Activated CD4-positive, alpha-beta T cell treated with anti-CD3 and anti-CD28 coated beads for 36 hours (primary cell): ENCODE data around the gene CDKL1. TPM values are rescaled to one million over a fixed set of nuclear protein-coding genes. Genes with fewer than 3 reads are reported as not detected.
A peak's percentile ranks its signal among the peaks of the same experiment; 100 is the strongest.

Experiments used
- ATAC-seq: fragments of 200-7000 bp; cut with Tn5 transposase; one replicate; pipeline ENCODE4 v1.10.0; 2021; ENCODE audit warnings: mild to moderate bottlenecking, moderate library complexity
- CTCF ChIA-PET: fragments of 350-600 bp; sonication (Branson Sonifier 250); formaldehyde crosslinking; loops from one replicate; lab custom pipeline; 2021; ENCODE audit warnings: antibody characterized with exemption; lab: Charles Lee
- POLR2A ChIA-PET: fragments of 350-600 bp; sonication (Branson Sonifier 250); formaldehyde crosslinking; loops from one replicate; lab custom pipeline; 2021; ENCODE audit warnings: antibody characterized with exemption, inconsistent platforms; lab: Charles Lee
- DNase-seq: peaks from one replicate; pipeline ENCODE4 v3.0.0-alpha.2; 2020
- H3K27ac Mint-ChIP-seq: one replicate; pipeline ENCODE4 v1.8.0; 2021; ENCODE audit warnings: mixed read lengths
- H3K27me3 Mint-ChIP-seq: one replicate; pipeline ENCODE4 v1.8.0; 2021; ENCODE audit warnings: mixed read lengths
- H3K36me3 Mint-ChIP-seq: one replicate; pipeline ENCODE4 v1.8.0; 2021; ENCODE audit warnings: low read depth, mixed read lengths
- H3K4me1 Mint-ChIP-seq: one replicate; pipeline ENCODE4 v1.8.0; 2021; ENCODE audit warnings: mixed read lengths
- H3K4me3 Mint-ChIP-seq: one replicate; pipeline ENCODE4 v1.8.0; 2021; ENCODE audit warnings: mild to moderate bottlenecking, moderate library complexity, mixed read lengths
- H3K9me3 Mint-ChIP-seq: one replicate; pipeline ENCODE4 v1.8.0; 2021; ENCODE audit warnings: low read depth, mixed read lengths
- intact Hi-C, 2 experiments: fragments of 100-400 bp; cut with DNase I in 1 of 2; cut with micrococcal nuclease in 1 of 2; formaldehyde crosslinking; loops; one replicate each; pipeline versions ENCODE4 v1.14.2 to v1.15.1; 2022 to 2024; cut with DNase I, micrococcal nuclease
- total RNA-seq, 2 experiments: library from RNA; stranded (reverse); gene quantifications; one replicate each; pipeline ENCODE4 v1.2.3, GENCODE V29; 2021

The CDKL1 gene
- total RNA-seq, 2 experiments from 2014 or later = 2.9 to 4.4 TPM

DNA sequence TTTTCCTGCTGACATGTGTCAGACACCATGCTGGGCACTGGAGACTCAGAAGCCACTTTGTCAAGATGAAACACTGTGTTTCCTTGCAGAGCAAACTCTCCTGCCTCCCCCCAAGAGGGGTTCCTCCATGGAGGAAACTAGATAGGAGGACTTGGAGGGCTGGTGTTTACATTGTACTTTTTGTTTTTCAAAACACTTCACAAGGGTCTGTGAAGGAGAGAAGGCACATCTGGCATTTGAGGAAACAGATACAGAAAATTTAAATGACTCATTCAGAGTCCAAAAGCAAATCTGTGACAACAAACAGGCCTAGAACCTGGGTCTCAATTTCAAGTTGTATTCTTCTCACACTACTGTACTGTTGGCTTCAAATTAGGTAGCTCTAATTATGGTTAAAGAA, 6.7 kb upstream of the CDKL1 start:
- H3K4me3 Mint-ChIP-seq = no peak overlapping the region
- DNase-seq (no peak), ATAC-seq (no peak)
- H3K27me3 Mint-ChIP-seq = no peaks in the 10 kb centered on the region
- peaks cover 15% of the 10 kb centered on the region for H3K9me3 Mint-ChIP-seq
- H3K4me1 Mint-ChIP-seq = no peaks in the 10 kb centered on the region
- ChIA-PET POLR2A (no interaction called here), CTCF (no interaction called here)
- no peaks in the 10 kb centered on the region for H3K36me3 Mint-ChIP-seq
- no peak overlapping the region for H3K27ac Mint-ChIP-seq
- intact Hi-C loops = no loop called here

DNA sequence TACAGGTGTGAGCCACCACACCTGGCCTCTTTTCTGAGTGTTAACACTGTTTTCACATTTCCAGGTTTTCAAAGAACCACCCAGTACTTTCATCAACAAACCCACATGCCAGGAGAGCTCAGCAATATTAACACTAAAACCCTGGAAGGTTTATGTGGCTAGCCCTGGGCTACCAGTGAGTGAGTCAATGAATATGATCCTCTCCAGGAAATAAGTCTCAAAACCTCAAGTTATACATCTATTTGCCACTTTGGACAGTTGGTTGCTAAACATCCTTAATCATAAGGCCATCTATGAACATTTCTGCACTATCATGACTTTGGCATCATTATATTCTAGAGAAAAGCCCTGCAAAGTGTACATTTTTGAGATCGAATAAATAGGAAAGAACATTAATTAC, 6.3 kb upstream of the CDKL1 start:
- intact Hi-C loops = no loop called here
- Mint-ChIP-seq H3K4me3 (no peak overlapping the region), H3K27me3 (no peaks in the 10 kb centered on the region), H3K27ac (no peak overlapping the region), H3K4me1 (no peaks in the 10 kb centered on the region), H3K9me3 (peaks cover 15% of the 10 kb centered on the region), H3K36me3 (no peaks in the 10 kb centered on the region)
- no peak for DNase-seq
- POLR2A ChIA-PET = interaction anchor here (0.6 kb wide), 1 partner anchor 457 kb away, joined by 7 read pairs; no protein-coding TSS in a partner anchor
- CTCF ChIA-PET = no interaction called here
- no peak for ATAC-seq

DNA sequence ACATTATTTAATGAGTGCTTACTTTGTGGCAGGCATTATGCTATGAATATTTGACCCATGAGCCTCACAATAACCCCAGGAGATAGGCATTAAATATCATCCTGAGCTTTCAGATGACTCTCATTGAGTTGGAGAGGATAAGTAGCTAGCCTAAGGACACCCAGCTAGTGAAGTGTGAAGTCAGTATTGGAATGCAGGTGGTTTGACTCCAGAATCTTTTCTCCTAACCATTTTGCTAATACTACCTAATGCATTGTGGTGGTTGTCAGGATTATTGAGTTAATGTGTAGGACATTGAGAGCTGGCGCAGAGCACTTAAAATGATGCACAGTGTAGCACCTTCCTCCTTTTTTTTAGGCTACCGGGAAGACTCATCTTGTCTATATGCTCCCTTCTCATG, 3.8 kb upstream of the CDKL1 start:
- DNase-seq (no peak), ATAC-seq (no peak)
- Mint-ChIP-seq H3K27ac (no peak overlapping the region), H3K27me3 (peaks cover 2% of the 10 kb centered on the region), H3K9me3 (peaks cover under 1% of the 10 kb centered on the region), H3K36me3 (no peaks in the 10 kb centered on the region), H3K4me3 (no peak overlapping the region), H3K4me1 (peaks cover 14% of the 10 kb centered on the region)
- intact Hi-C loops = no loop called here
- POLR2A ChIA-PET = interaction anchor here (0.6 kb wide), 1 partner anchor 55 kb away, joined by 5 read pairs; no protein-coding TSS in a partner anchor
- CTCF ChIA-PET = no interaction called here

DNA sequence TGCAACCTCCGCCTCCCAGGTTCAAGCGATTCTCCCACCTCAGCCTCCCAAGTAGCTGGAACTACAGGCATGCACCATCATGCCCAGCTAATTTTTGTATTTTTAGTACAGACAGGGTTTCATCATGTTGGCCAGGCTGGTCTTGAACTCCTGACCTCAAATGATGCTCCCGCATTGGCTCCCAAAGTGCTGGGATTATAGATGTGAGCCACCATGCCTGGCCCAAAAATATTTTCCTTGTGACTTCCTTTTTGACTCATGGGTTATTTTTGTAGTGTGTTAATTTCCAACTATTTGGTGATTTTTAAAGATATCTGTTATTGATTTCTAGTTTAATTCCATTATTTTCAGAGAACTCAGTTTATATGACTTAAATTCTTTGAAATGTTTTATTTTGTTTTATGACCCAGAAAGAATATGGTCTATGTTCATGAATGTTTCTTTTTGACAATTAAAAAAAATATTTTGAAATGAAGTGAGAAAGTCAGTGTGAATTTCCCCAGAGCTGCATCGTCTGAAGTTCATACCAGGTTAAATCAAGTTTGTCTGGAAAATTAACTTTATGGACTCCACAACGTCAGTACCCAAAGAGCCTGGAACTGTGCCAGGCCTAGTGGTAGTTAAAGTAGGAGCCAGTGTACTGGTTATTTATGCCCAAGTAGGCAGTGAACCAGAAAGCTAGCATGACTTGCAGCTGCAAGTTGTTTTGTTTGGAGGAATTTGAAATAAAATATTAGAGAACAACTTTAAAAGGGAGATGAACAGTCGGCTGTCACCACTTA, 2.8 kb upstream of the CDKL1 start:
- Mint-ChIP-seq H3K4me1 (peaks cover 14% of the 10 kb centered on the region), H3K27ac (no peak overlapping the region), H3K27me3 (peaks cover 2% of the 10 kb centered on the region), H3K9me3 (no peaks in the 10 kb centered on the region), H3K4me3 (no peak overlapping the region), H3K36me3 (peaks cover 4% of the 10 kb centered on the region)
- ATAC-seq (no peak), DNase-seq (no peak)
- intact Hi-C loops = no loop called here
- CTCF ChIA-PET = no interaction called here
- POLR2A ChIA-PET = no interaction called here

DNA sequence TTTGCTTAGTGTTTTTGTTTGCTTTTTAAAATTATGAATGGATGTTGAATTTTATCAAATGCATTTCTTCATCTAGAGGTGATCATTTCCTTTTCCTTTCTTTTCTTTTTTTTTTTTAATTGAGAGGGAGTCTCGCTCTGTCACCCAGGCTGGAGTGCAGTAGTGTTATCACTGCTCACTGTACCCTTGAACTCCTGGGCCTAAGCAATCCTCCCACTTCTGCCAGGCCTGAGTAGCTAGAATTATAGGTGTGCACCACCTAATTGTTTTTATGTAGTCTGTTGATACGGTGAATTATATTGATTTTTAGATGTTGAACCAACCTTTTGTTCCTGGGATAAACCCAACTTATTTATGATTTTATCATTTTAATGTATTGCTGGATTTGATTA, 1.5 kb upstream of the CDKL1 start:
- ChIA-PET CTCF (no interaction called here), POLR2A (no interaction called here)
- peaks cover 6% of the 10 kb centered on the region for H3K36me3 Mint-ChIP-seq
- peaks cover 4% of the 10 kb centered on the region for H3K27me3 Mint-ChIP-seq
- no peaks in the 10 kb centered on the region for H3K9me3 Mint-ChIP-seq
- intact Hi-C loops = no loop called here
- no peak overlapping the region for H3K27ac Mint-ChIP-seq
- peaks cover 14% of the 10 kb centered on the region for H3K4me1 Mint-ChIP-seq
- no peak for ATAC-seq
- DNase-seq = no peak
- no peak overlapping the region for H3K4me3 Mint-ChIP-seq

DNA sequence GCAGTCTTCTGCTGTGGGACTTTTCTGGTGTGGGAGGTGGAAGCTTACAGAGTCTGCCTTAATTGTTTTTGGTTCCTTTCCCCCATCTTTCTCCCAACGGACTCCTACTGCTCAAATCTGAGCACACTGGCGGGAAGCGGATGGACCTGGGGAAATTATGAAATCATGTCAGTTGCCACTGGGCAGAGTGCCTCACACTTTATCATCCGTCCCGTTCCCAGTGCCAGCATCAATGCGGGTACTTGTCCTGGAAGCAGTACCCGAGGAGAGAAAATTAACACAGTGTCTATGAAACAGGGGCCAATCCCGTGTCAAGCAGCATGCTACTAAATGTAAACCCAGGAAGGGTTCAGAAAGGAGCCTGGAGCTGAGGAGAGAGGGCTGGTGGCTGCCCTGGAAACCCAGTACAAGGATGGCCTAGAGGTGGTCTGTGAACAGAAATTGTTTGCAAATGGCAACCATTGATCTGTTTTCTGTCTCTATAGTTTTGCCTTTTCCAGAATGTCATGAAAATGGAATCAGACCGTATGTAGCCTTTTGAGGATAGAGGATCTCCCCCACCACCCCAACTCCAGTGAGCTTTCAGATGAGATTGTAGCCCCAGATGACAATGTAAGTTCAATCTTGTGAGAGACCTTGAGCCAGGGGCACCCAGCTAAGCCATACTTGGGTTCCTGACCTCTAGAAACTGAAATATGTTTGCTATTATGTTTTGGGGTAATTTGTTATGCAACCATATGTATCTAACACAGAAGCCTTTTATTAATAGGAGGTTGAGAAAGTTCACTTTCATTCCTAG, 908 bp upstream of the CDKL1 start:
- Mint-ChIP-seq H3K4me3 (peak overlapping the region; percentile 72), H3K4me1 (peaks cover 14% of the 10 kb centered on the region), H3K36me3 (peaks cover 6% of the 10 kb centered on the region), H3K27ac (no peak overlapping the region), H3K9me3 (no peaks in the 10 kb centered on the region), H3K27me3 (peaks cover 5% of the 10 kb centered on the region)
- ATAC-seq (no peak), DNase-seq (no peak)
- ChIA-PET CTCF (no interaction called here), POLR2A (interaction anchor here (1.6 kb wide), 1 partner anchor 35 kb away, joined by 4 read pairs; no protein-coding TSS in a partner anchor)
- intact Hi-C loops = loop anchor here (2.0 kb wide), 6 partner anchors 35 to 135 kb away; partner anchors contain the start of genes DMAC2L (in 1 of the 2), L2HGDH (in 1 of the 2) and MAP4K5 (in 1 of the 2)

DNA sequence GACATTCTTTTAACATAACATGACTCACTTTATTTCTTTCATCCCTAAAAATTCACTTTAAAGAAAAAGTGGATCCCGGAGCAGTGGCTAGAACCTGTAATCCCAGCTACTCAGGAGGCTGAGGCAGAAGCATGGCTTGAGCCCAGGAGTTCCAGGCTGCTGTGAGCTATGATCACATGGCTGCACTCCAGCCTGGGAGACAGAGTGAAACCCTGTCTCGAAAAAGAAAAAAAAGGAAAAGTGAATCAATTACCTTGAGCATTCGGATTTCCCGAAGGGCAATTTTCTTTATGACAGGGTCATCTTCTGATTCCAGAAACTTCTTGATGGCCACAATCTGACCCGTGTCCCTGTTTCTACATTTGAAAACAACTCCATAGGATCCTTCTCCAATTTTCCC, 1.2 kb downstream of the CDKL1 start:
- Mint-ChIP-seq H3K36me3 (peaks cover 6% of the 10 kb centered on the region), H3K9me3 (no peaks in the 10 kb centered on the region), H3K4me3 (peak overlapping the region; percentile 82), H3K27me3 (peaks cover 6% of the 10 kb centered on the region), H3K4me1 (peaks cover 14% of the 10 kb centered on the region), H3K27ac (no peak overlapping the region)
- DNase-seq = no peak
- ATAC-seq = no peak
- ChIA-PET CTCF (no interaction called here), POLR2A (no interaction called here)
- intact Hi-C loops = no loop called here

DNA sequence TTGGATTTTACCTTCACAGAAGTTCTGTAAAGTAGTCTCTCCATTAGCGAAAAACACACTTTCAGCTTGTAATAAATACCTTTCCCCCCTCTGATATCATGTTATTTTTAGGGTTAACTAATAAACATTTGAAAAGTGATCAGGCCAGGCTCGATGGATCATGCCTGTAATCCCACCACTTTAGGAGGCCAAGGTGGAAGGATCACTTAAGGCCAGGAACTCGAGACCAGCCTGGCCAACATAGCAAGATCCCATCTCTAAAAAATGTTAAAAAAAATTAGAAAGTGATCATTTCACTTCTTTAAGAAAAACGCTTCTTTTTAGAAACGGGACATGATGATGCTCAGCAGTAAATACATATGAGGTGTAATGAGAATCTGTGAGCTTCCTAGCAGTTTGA, 2.0 kb downstream of the CDKL1 start:
- ATAC-seq (no peak), DNase-seq (no peak)
- H3K27ac Mint-ChIP-seq = no peak overlapping the region
- peaks cover 6% of the 10 kb centered on the region for H3K27me3 Mint-ChIP-seq
- intact Hi-C loops = no loop called here
- no peak overlapping the region for H3K4me3 Mint-ChIP-seq
- H3K36me3 Mint-ChIP-seq = peaks cover 6% of the 10 kb centered on the region
- POLR2A ChIA-PET = no interaction called here
- CTCF ChIA-PET = interaction anchor here (1.1 to 1.2 kb wide), 2 partner anchors 59 to 148 kb away, joined by 3 to 4 read pairs; no protein-coding TSS in a partner anchor
- H3K4me1 Mint-ChIP-seq = peaks cover 14% of the 10 kb centered on the region
- H3K9me3 Mint-ChIP-seq = no peaks in the 10 kb centered on the region

DNA sequence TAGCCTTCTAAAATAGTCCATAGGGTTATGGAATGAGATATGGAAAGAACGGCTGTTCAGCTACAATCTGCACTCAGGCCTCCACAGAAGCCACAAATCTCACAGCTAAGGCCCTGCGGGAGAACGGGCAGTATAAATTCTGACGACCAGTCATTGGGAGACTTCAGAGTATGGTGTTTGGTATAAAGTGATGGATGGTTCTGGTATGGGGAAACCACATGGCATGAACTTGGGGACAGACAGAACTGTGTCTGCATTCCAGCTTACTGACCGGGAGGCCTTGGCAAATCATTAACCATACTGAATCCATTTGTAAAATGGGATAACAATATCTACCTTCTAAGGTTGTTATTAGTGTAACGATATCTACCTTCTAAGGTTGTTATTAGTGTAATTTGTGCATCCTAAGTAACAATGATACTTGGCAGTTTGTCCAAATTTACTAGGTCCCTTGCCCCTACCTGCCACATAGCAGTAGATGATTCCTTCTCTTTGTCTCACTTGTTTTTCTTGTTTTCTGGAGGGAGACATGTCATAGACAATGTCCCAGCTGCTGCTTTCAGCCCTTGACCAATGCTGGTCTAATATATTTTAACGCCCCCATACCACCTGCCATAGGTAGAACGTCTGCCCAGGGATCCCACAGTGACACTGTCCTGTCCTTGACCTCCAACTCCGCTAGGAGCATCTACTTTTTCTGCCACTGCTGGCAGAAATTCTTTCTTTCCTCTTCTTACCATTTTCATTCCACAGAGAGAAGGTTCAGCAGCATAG, 6.8 kb downstream of the CDKL1 start:
- Mint-ChIP-seq H3K36me3 (peaks cover 6% of the 10 kb centered on the region), H3K27ac (no peak overlapping the region), H3K9me3 (no peaks in the 10 kb centered on the region), H3K4me1 (no peaks in the 10 kb centered on the region), H3K4me3 (no peak overlapping the region), H3K27me3 (peaks cover 5% of the 10 kb centered on the region)
- DNase-seq = no peak
- intact Hi-C loops = no loop called here
- ChIA-PET CTCF (no interaction called here), POLR2A (no interaction called here)
- ATAC-seq = no peak

DNA sequence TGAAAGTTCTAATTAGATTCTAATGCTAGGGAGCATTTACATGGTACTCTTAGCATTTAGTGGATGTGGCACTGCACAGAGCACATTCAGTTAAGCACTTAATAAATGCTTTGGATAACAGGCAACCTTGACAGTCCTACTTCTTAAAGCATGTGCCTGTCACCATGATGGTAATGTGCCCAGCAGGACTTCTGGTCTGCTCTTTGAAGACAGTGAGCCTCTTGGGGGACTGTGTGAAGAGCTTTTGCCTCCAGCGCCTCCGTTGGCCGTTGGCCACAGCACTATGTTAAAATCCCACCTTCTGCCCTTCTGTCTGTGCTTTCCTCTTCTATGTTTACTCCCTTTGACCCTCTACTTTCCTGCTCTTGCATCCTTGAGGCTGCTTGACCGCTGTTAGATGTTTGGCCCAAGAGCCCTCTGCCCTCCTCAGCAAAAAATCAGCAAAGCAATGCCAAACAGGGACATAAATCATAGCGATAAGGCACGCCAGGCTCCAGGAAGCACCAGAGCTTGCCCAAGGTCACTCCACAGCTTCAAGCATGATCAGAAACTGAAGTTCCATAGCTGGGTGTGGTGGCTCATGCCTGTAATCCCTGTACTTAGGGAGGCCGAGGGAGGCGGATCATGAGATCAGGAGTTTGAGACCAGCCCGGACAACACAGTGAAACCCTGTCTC, 8.3 kb downstream of the CDKL1 start:
- H3K4me1 Mint-ChIP-seq = no peaks in the 10 kb centered on the region
- CTCF ChIA-PET = no interaction called here
- H3K9me3 Mint-ChIP-seq = no peaks in the 10 kb centered on the region
- H3K27ac Mint-ChIP-seq = no peak overlapping the region
- DNase-seq = no peak
- POLR2A ChIA-PET = no interaction called here
- no peak overlapping the region for H3K4me3 Mint-ChIP-seq
- ATAC-seq = no peak
- H3K36me3 Mint-ChIP-seq = no peaks in the 10 kb centered on the region
- intact Hi-C loops = no loop called here
- H3K27me3 Mint-ChIP-seq = peaks cover 2% of the 10 kb centered on the region

DNA sequence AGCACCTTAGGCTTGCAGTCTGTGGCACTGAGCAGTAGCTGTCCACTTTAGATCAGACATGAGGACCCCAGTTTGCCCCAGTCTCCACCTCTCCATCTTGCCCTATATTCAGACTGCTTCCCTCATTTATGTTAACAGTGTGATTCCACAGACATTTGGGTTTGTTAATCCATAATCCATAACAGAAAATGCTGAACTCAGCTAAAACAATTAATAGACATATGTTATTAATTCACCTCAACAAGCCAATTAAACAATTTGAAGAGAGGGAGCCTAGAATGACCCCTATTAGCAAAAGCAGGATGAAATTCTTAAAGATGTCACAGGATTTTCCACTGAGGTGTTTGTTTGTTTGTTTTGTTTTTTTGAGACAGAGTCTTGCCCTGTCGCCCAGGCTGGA, 9.1 kb downstream of the CDKL1 start:
- Mint-ChIP-seq H3K36me3 (no peaks in the 10 kb centered on the region), H3K27me3 (peaks cover under 1% of the 10 kb centered on the region), H3K9me3 (no peaks in the 10 kb centered on the region), H3K4me3 (no peak overlapping the region), H3K4me1 (no peaks in the 10 kb centered on the region), H3K27ac (no peak overlapping the region)
- CTCF ChIA-PET = interaction anchor here (0.8 kb wide), 2 partner anchors 23 to 117 kb away, joined by 4 to 5 read pairs; no protein-coding TSS in a partner anchor
- no peak for DNase-seq
- ATAC-seq = no peak
- POLR2A ChIA-PET = no interaction called here
- intact Hi-C loops = no loop called here
